HG03354 (cell line): ENCODE results near the gene IL3RA.
"Not testable (repeated sequence)": the region's sequence is repeated elsewhere in the genome, so short reads cannot be mapped to it uniquely, and the experiment has no call there.

ENCODE experiments used
- ATAC-seq: cut with Tn5 transposase; IDR thresholded peaks from one replicate; pipeline ENCODE4 v1.9.1; 2021; ENCODE audit warnings: mild to moderate bottlenecking; ENCODE audit not compliant: unreplicated experiment, poor library complexity, severe bottlenecking

IL3RA gene

GRCh38 chrX:1395646-1396216 is 59.1 kb downstream of the IL3RA start:
- no peak for ATAC-seq

- ATAC-seq: no peak
These were observed 60.4 kb downstream of the IL3RA start for GRCh38 chrX:1397001-1397400.

GRCh38 chrX:1397441-1398270 is 61.1 kb downstream of the IL3RA start:
- no peak for ATAC-seq

GRCh38 chrX:1398431-1399340 is 62.1 kb downstream of the IL3RA start:
- ATAC-seq: no peak

GRCh38 chrX:1400049-1400448 is 63.5 kb downstream of the IL3RA start:
- ATAC-seq: no peak

- ATAC-seq: no peak
These were observed 64.3 kb downstream of the IL3RA start for GRCh38 chrX:1400742-1401471.

- ATAC-seq: no peak
These were observed 65.2 kb downstream of the IL3RA start for GRCh38 chrX:1401611-1402430.

GRCh38 chrX:1403228-1403627 is 66.6 kb downstream of the IL3RA start:
- ATAC-seq: no peak

GRCh38 chrX:1403867-1404266 is 67.3 kb downstream of the IL3RA start:
- not testable (repeated sequence) for ATAC-seq

GRCh38 chrX:1405769-1406168 is 69.2 kb downstream of the IL3RA start:
- not testable (repeated sequence) for ATAC-seq

GRCh38 chrX:1407035-1407434 is 70.5 kb downstream of the IL3RA start:
- ATAC-seq: no peak

GRCh38 chrX:1411326-1411725 is 74.7 kb downstream of the IL3RA start:
- no peak for ATAC-seq

- ATAC-seq: no peak
These were observed 76.1 kb downstream of the IL3RA start for GRCh38 chrX:1412551-1413161.

GRCh38 chrX:1416327-1416784 is 79.8 kb downstream of the IL3RA start:
- ATAC-seq: no peak

- no peak for ATAC-seq
These were observed 80.6 kb downstream of the IL3RA start for GRCh38 chrX:1416965-1417760.

- ATAC-seq: no peak
These were observed 81.6 kb downstream of the IL3RA start for GRCh38 chrX:1417921-1418771.
